ENCODE measurements around the gene PAIP2. TPM values are rescaled to one million over a fixed set of nuclear protein-coding genes. Genes with fewer than 3 reads are reported as not detected.

PAIP2 gene
- total RNA-seq, 2 donors from 2014 or later = 29.0 to 54.2 TPM

- no peak for ATAC-seq
These were observed 50.1 kb downstream of the PAIP2 start for GRCh38 chr5:139391570-139392323.

GRCh38 chr5:139392324-139392677 lies 50.6 kb downstream of the PAIP2 start:
- 10% methylated on average over 36 of the region's 36 CpGs; no CpG with 5 or more reads in 1 of the 2 donors for whole genome bisulfite sequencing, 2 donors
- DNase-seq = no peak
- H3K4me1 ChIP-seq = peaks cover 40% of the 10 kb centered on the region

More at GRCh38 chr5:139391570-139392323, 50.1 kb downstream of the PAIP2 start:
- Histone ChIP-seq H3K9me3 (no peaks in the 10 kb centered on the region), H3K36me3 (replicated peaks in 1 of 2; ENCODE audit: insufficient read depth in 1 of 2, low read depth in 2 of 2) (no peaks in the 10 kb centered on the region), H3K4me3 (no peak overlapping the region), H3K4me1 (peaks cover 40% of the 10 kb centered on the region), H3K27ac (no peak overlapping the region), H3K27me3 (peaks cover 0 to 11% of the 10 kb centered on the region in 2 donors)
- TF ChIP-seq POLR2A (IDR thresholded peaks at IDR 0.05) = no peak
- no peak for TF ChIP-seq CTCF (IDR thresholded peaks at IDR 0.05)
- no peak for DNase-seq
- intact Hi-C loops (cut with DNase I) = no loop called here
- WGBS, 2 donors = 61 to 67% methylated on average over 27 to 33 of the region's 33 CpGs

GRCh38 chr5:139392678-139393496 lies 51.2 kb downstream of the PAIP2 start:
- Histone ChIP-seq H3K4me1 (peaks cover 37% of the 10 kb centered on the region), H3K36me3 (replicated peaks in 1 of 2; ENCODE audit: insufficient read depth in 1 of 2, low read depth in 2 of 2) (no peaks in the 10 kb centered on the region), H3K27me3 (peaks cover 0 to 11% of the 10 kb centered on the region in 2 donors), H3K9me3 (no peaks in the 10 kb centered on the region), H3K27ac (no peak overlapping the region), H3K4me3 (peak overlapping the region; percentile 9 to 25)
- ATAC-seq (peak; percentile 22), DNase-seq (peak; percentile 38 to 51 (median 46))
- TF ChIP-seq CTCF (IDR thresholded peaks at IDR 0.05) (peak in 6 of 7 experiments; percentile 25 to 62 (median 38)), POLR2A (IDR thresholded peaks at IDR 0.05) (no peak)
- 4 to 5% methylated on average over 10 to 69 of the region's 77 CpGs for WGBS, 2 donors
- intact Hi-C loops (cut with DNase I) = no loop called here

More at GRCh38 chr5:139392324-139392677, 50.6 kb downstream of the PAIP2 start:
- Histone ChIP-seq H3K27ac (no peak overlapping the region), H3K27me3 (peaks cover 0 to 11% of the 10 kb centered on the region in 2 donors), H3K36me3 (replicated peaks in 1 of 2; ENCODE audit: insufficient read depth in 1 of 2, low read depth in 2 of 2) (no peaks in the 10 kb centered on the region), H3K4me3 (no peak overlapping the region), H3K9me3 (no peaks in the 10 kb centered on the region)
- TF ChIP-seq POLR2A (IDR thresholded peaks at IDR 0.05) (no peak), CTCF (IDR thresholded peaks at IDR 0.05) (no peak)
- ATAC-seq = no peak
- intact Hi-C loops (cut with DNase I) = no loop called here

GRCh38 chr5:139393497-139394122 lies 52.0 kb downstream of the PAIP2 start:
- H3K27ac ChIP-seq = no peak overlapping the region
- intact Hi-C loops (cut with DNase I) = no loop called here
- peaks cover 30% of the 10 kb centered on the region for H3K4me1 ChIP-seq
- no peak overlapping the region for H3K4me3 ChIP-seq
- ATAC-seq (no peak), DNase-seq (no peak)
- peaks cover 0 to 11% of the 10 kb centered on the region in 2 donors for H3K27me3 ChIP-seq
- no peaks in the 10 kb centered on the region for H3K36me3 ChIP-seq (replicated peaks in 1 of 2; ENCODE audit: insufficient read depth in 1 of 2, low read depth in 2 of 2)
- no peaks in the 10 kb centered on the region for H3K9me3 ChIP-seq
- TF ChIP-seq CTCF (IDR thresholded peaks at IDR 0.05) (no peak), POLR2A (IDR thresholded peaks at IDR 0.05) (no peak)
- 7 to 13% methylated on average over 20 to 49 of the region's 49 CpGs for WGBS, 2 donors
